HepG2 (cell line): Measurements from ENCODE around the gene ACTN3. TPM values are rescaled to one million over a fixed set of nuclear protein-coding genes. Genes with fewer than 3 reads are reported as not detected.

Experiments used
- EHMT2 ChIP-seq: fragments of 200-600 bp; sonication (generic); IDR thresholded peaks from 2 replicates; pipeline ENCODE4 v1.7.0; 2017; ENCODE audit warnings: antibody characterized with exemption, low read depth, low read length, borderline replicate concordance
- RBM39 ChIP-seq: fragments of 200-400 bp; formaldehyde crosslinking; IDR thresholded peaks from one replicate; pipeline ENCODE4 v1.6.1; 2018; ENCODE audit warnings: antibody characterized with exemption, mild to moderate bottlenecking, low read depth, low read length; ENCODE audit not compliant: poor library complexity, severe bottlenecking
- SMYD3 ChIP-seq: sonication (generic); formaldehyde crosslinking; IDR thresholded peaks from 2 replicates; pipeline ENCODE4 v1.8.1; 2023; ENCODE audit warnings: mild to moderate bottlenecking, missing genetic modification reagents
- YEATS4 ChIP-seq: sonication (generic); formaldehyde crosslinking; IDR thresholded peaks from 2 replicates; pipeline ENCODE4 v1.4.0; 2020; ENCODE audit warnings: missing genetic modification reagents, borderline replicate concordance
- ZEB1 ChIP-seq: IDR thresholded peaks from 2 replicates; pipeline ENCODE4 v1.6.1; 2012; ENCODE audit warnings: mild to moderate bottlenecking, low read depth, inconsistent platforms; ENCODE audit not compliant: insufficient replicate concordance
- ZNF260 ChIP-seq: sonication (generic); formaldehyde crosslinking; IDR thresholded peaks from 2 replicates; pipeline ENCODE4 v1.4.0; 2020; ENCODE audit warnings: missing genetic modification reagents, low read depth, mild to moderate bottlenecking, borderline replicate concordance
- polyA plus RNA-seq, 8 experiments: library from polyadenylated mRNA; depleted of rRNA in 3 of 8; stranded (reverse) in 7 of 8; unstranded in 1 of 8; fragments of >200 nt; fragmentation: Illumina TruSeq in 4 of 8; extraction: Trizol in 4 of 8; gene quantifications; 2 replicates each; pipeline versions ENCODE4 v1.2.1 to v1.2.3, GENCODE V29; 2011 to 2016; ENCODE audit warnings: low read depth in 4 of 8, missing spikeins in 1 of 8, mixed read lengths in 1 of 8; ENCODE audit not compliant: insufficient read depth in 1 of 8
- total RNA-seq, 5 experiments: library from RNA; depleted of rRNA; stranded (reverse); fragments of >200 nt; fragmentation: Illumina TruSeq; extraction: Trizol; gene quantifications; 2 replicates each; pipeline ENCODE4 v1.2.3, GENCODE V29; 2016; ENCODE audit warnings: low read depth in 1 of 5
- TF ChIP-seq, protein P1 (sequence below), 2 experiments: fragments of 450-650 bp in 1 of 2; sonication (generic) in 1 of 2; formaldehyde crosslinking in 1 of 2; IDR thresholded peaks; 2 replicates each; pipeline versions ENCODE4 v1.6.1 to v1.8.0; 2016 to 2022; ENCODE audit warnings: antibody characterized with exemption in 1 of 2, mild to moderate bottlenecking in 1 of 2, missing genetic modification reagents in 1 of 2
- TF ChIP-seq, protein P2 (sequence below): sonication (generic); formaldehyde crosslinking; IDR thresholded peaks from 2 replicates; pipeline ENCODE4 v1.4.0; 2020; ENCODE audit warnings: missing genetic modification reagents

ACTN3 gene
- total and polyA plus RNA-seq, 2 of the 13 experiments (the other 11 are each of a cell fraction or from before 2014, with no cell fraction given): 0.04 to 0.09 TPM

DNA sequence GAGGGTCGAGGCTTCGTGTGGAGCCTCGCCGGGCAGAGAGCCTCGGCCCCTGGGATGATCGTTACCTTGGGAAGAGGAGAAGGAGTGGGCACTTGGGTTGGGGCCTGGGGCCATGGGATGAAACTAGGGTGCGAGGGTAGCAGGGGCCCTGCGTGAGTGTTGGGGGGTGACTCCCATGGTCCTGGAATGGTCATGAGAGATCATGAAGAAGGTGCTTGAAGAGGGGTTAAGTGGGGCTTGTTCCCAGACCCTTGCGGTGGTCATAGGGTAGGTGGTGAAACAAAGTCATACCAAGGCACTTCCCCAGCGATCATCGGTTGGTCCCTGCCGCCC is 46.6 kb downstream of the ACTN3 start (continued):
- TF ChIP-seq, protein P1, sequence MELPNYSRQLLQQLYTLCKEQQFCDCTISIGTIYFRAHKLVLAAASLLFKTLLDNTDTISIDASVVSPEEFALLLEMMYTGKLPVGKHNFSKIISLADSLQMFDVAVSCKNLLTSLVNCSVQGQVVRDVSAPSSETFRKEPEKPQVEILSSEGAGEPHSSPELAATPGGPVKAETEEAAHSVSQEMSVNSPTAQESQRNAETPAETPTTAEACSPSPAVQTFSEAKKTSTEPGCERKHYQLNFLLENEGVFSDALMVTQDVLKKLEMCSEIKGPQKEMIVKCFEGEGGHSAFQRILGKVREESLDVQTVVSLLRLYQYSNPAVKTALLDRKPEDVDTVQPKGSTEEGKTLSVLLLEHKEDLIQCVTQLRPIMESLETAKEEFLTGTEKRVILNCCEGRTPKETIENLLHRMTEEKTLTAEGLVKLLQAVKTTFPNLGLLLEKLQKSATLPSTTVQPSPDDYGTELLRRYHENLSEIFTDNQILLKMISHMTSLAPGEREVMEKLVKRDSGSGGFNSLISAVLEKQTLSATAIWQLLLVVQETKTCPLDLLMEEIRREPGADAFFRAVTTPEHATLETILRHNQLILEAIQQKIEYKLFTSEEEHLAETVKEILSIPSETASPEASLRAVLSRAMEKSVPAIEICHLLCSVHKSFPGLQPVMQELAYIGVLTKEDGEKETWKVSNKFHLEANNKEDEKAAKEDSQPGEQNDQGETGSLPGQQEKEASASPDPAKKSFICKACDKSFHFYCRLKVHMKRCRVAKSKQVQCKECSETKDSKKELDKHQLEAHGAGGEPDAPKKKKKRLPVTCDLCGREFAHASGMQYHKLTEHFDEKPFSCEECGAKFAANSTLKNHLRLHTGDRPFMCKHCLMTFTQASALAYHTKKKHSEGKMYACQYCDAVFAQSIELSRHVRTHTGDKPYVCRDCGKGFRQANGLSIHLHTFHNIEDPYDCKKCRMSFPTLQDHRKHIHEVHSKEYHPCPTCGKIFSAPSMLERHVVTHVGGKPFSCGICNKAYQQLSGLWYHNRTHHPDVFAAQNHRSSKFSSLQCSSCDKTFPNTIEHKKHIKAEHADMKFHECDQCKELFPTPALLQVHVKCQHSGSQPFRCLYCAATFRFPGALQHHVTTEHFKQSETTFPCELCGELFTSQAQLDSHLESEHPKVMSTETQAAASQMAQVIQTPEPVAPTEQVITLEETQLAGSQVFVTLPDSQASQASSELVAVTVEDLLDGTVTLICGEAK (IDR thresholded peaks at IDR 0.05): no peak
- TF ChIP-seq, protein P1 (CRISPR knock-in tag; IDR thresholded peaks at IDR 0.05): no peak; the same call in 1 of the 2 replicates
- no peak for TF ChIP-seq ZEB1
- peak; percentile 1 for TF ChIP-seq RBM39
- no peak for TF ChIP-seq EHMT2
- no peak for TF ChIP-seq SMYD3 (CRISPR knock-in tag)
- TF ChIP-seq YEATS4 (CRISPR knock-in tag): no peak
- TF ChIP-seq, protein P2, sequence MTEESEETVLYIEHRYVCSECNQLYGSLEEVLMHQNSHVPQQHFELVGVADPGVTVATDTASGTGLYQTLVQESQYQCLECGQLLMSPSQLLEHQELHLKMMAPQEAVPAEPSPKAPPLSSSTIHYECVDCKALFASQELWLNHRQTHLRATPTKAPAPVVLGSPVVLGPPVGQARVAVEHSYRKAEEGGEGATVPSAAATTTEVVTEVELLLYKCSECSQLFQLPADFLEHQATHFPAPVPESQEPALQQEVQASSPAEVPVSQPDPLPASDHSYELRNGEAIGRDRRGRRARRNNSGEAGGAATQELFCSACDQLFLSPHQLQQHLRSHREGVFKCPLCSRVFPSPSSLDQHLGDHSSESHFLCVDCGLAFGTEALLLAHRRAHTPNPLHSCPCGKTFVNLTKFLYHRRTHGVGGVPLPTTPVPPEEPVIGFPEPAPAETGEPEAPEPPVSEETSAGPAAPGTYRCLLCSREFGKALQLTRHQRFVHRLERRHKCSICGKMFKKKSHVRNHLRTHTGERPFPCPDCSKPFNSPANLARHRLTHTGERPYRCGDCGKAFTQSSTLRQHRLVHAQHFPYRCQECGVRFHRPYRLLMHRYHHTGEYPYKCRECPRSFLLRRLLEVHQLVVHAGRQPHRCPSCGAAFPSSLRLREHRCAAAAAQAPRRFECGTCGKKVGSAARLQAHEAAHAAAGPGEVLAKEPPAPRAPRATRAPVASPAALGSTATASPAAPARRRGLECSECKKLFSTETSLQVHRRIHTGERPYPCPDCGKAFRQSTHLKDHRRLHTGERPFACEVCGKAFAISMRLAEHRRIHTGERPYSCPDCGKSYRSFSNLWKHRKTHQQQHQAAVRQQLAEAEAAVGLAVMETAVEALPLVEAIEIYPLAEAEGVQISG (CRISPR knock-in tag): no peak
- no peak for TF ChIP-seq ZNF260 (CRISPR knock-in tag)
